ENCODE measurements around the gene FAM236C.
"Not testable (repeated sequence)": the region's sequence is repeated elsewhere in the genome, so short reads cannot be mapped to it uniquely, and the experiment has no call there.

DNA sequence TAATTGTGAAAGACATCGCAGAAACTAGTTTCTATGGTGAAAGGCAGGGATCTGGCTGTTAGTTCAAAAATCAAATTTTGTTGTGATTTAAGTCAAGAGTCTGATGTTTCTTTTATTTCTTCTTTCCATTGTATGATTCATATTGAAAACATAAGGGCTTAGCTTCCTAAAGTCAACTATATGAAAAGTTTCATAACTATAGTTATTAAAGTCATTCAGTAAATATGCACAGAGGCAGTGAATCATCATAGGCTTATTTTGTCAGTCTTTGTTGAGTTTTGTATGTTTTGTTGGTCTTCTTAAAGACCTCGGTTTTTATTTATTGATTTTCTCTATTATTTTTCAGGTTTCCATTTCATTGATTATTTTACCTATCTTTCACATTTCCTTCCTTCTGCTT is 29.5 kb upstream of the FAM236C start:
- not testable (repeated sequence) for TF ChIP-seq CTCF (IDR thresholded peaks at IDR 0.05; ENCODE audit: low read depth, low read length, poor library complexity, severe bottlenecking); EZH2phosphoT487 (IDR thresholded peaks at IDR 0.05; ENCODE audit: borderline replicate concordance, low read length)

All from DOHH2 (cell line).